BLaER1 treated with 17β-estradiol and CSF1 and Interleukin-3, amounts not matched to agents 10 nM and 100 nM (cell line): Measurements from ENCODE around the gene RABGEF1.
"Not testable (repeated sequence)": the region's sequence is repeated elsewhere in the genome, so short reads cannot be mapped to it uniquely, and the experiment has no call there.

Experiments used
- H3K27ac ChIP-seq, 11 experiments: shearing (Covaris generic); formaldehyde crosslinking; 2 replicates each; pipeline ENCODE4 v1.8.1; 2022
- H3K27me3 ChIP-seq, 11 experiments: shearing (Covaris generic); formaldehyde crosslinking; 2 replicates each; pipeline ENCODE4 v1.8.1; 2022
- H3K36me3 ChIP-seq, 11 experiments: shearing (Covaris generic); formaldehyde crosslinking; 2 replicates each; pipeline ENCODE4 v1.8.1; 2022
- H3K4me1 ChIP-seq, 10 experiments: shearing (Covaris generic); formaldehyde crosslinking; 2 replicates each; pipeline ENCODE4 v1.8.1; 2022
- H3K4me2 ChIP-seq, 11 experiments: shearing (Covaris generic); formaldehyde crosslinking; 2 replicates each; pipeline ENCODE4 v1.8.1; 2022
- H3K4me3 ChIP-seq, 10 experiments: shearing (Covaris generic); formaldehyde crosslinking; 2 replicates each; pipeline ENCODE4 v1.8.1; 2022
- H3K9ac ChIP-seq, 11 experiments: shearing (Covaris generic); formaldehyde crosslinking; 2 replicates each; pipeline ENCODE4 v1.8.1; 2022
- H3K9me3 ChIP-seq, 11 experiments: shearing (Covaris generic); formaldehyde crosslinking; replicated peaks in 1 of 11; 2 replicates each; pipeline ENCODE4 v1.8.1; 2022
- H4K20me1 ChIP-seq, 11 experiments: shearing (Covaris generic); formaldehyde crosslinking; 2 replicates each; pipeline ENCODE4 v1.8.1; 2022
- Cebpa-rat ChIP-seq, 11 experiments: shearing (Covaris generic); IDR thresholded peaks; 2 replicates each; pipeline ENCODE4 v1.8.1; 2022

The RABGEF1 gene

GRCh38 chr7:66844552-66845378 is 104.2 kb downstream of the RABGEF1 start:
- Histone ChIP-seq H3K27ac (peak overlapping the region; percentile 88 to 95 (median 93)), H3K9me3 (no peaks in the 10 kb centered on the region), H4K20me1 (no peaks in the 10 kb centered on the region), H3K4me1 (peaks cover 15 to 58% (median 25%) of the 10 kb centered on the region in 10 experiments), H3K4me3 (peak overlapping the region; percentile 67 to 92 (median 80)), H3K27me3 (peaks cover 0 to 8% (median 0%) of the 10 kb centered on the region in 11 experiments; a peak in 2 of 22 replicates), H3K9ac (peak overlapping the region; percentile 86 to 93 (median 90)), H3K4me2 (peak overlapping the region; percentile 84 to 100 (median 92)), H3K36me3 (peaks cover 0 to 5% (median 0%) of the 10 kb centered on the region in 11 experiments; a peak in 1 of 22 replicates)
- TF ChIP-seq Cebpa-rat (IDR thresholded peaks at IDR 0.05) = no peak

GRCh38 chr7:66845379-66846095 is 105.0 kb downstream of the RABGEF1 start:
- H4K20me1 ChIP-seq = no peaks in the 10 kb centered on the region
- peak overlapping the region; percentile 67 to 92 (median 80) for H3K4me3 ChIP-seq
- peaks cover 0 to 5% (median 0%) of the 10 kb centered on the region in 11 experiments; a peak in 1 of 22 replicates for H3K36me3 ChIP-seq
- TF ChIP-seq Cebpa-rat (IDR thresholded peaks at IDR 0.05) = no peak
- peak overlapping the region; percentile 88 to 95 (median 93) for H3K27ac ChIP-seq
- H3K9me3 ChIP-seq = no peaks in the 10 kb centered on the region
- peak overlapping the region; percentile 81 to 100 (median 87) for H3K4me2 ChIP-seq
- H3K27me3 ChIP-seq = peaks cover 0 to 8% (median 0%) of the 10 kb centered on the region in 11 experiments; a peak in 2 of 22 replicates
- peaks cover 15 to 59% (median 25%) of the 10 kb centered on the region in 10 experiments for H3K4me1 ChIP-seq
- peak overlapping the region; percentile 86 to 93 (median 90) for H3K9ac ChIP-seq

- Histone ChIP-seq H3K4me2 (peak overlapping the region; percentile 81 to 100 (median 87)), H3K4me1 (peaks cover 15 to 59% (median 25%) of the 10 kb centered on the region in 10 experiments), H3K4me3 (peak overlapping the region in 5 of 10 experiments; percentile 73 to 92 (median 83); a peak in 8 of 20 replicates), H3K9ac (peak overlapping the region in 7 of 11 experiments; percentile 86 to 93 (median 91); a peak in 8 of 22 replicates), H3K27ac (peak overlapping the region in 9 of 11 experiments; percentile 90 to 95 (median 93); a peak in 14 of 22 replicates)
- H3K36me3 ChIP-seq, H4K20me1 ChIP-seq, H3K9me3 ChIP-seq, H3K27me3 ChIP-seq: not testable (repeated sequence)
Observed at GRCh38 chr7:66846096-66846445, 105.5 kb downstream of the RABGEF1 start.

GRCh38 chr7:66847523-66847855 is 107.0 kb downstream of the RABGEF1 start:
- Histone ChIP-seq H3K4me1 (peaks cover 15 to 59% (median 25%) of the 10 kb centered on the region in 10 experiments), H3K4me2 (peak overlapping the region in 2 of 11 experiments; percentile 18 to 84; a peak in 1 of 22 replicates), H3K27ac (peak overlapping the region in 3 of 11 experiments; percentile 68 to 80 (median 72); a peak in 6 of 22 replicates), H3K36me3 (peaks cover 0 to 13% (median 0%) of the 10 kb centered on the region in 11 experiments; a peak in 1 of 22 replicates)
- not testable (repeated sequence) for H3K4me3 ChIP-seq, H3K9ac ChIP-seq, H3K27me3 ChIP-seq, H3K9me3 ChIP-seq, H4K20me1 ChIP-seq

- Histone ChIP-seq H4K20me1 (no peaks in the 10 kb centered on the region), H3K4me1 (peaks cover 15 to 53% (median 25%) of the 10 kb centered on the region in 10 experiments), H3K4me2 (peak overlapping the region in 6 of 11 experiments; percentile 35 to 84 (median 58); a peak in 10 of 22 replicates), H3K27me3 (peaks cover 0 to 8% (median 0%) of the 10 kb centered on the region in 11 experiments; a peak in 2 of 22 replicates), H3K27ac (peak overlapping the region in 10 of 11 experiments; percentile 13 to 80 (median 46); a peak in 12 of 22 replicates), H3K36me3 (peaks cover 0 to 13% (median 0%) of the 10 kb centered on the region in 11 experiments; a peak in 2 of 22 replicates), H3K9ac (peak overlapping the region in 4 of 11 experiments; percentile 11 to 59 (median 51); a peak in 5 of 22 replicates), H3K9me3 (no peaks in the 10 kb centered on the region), H3K4me3 (no peak overlapping the region)
- no peak for TF ChIP-seq Cebpa-rat (IDR thresholded peaks at IDR 0.05)
Observed at GRCh38 chr7:66847879-66848790, 107.6 kb downstream of the RABGEF1 start.

- Histone ChIP-seq H3K4me1 (no peaks in the 10 kb centered on the region), H4K20me1 (no peaks in the 10 kb centered on the region), H3K27me3 (no peaks in the 10 kb centered on the region), H3K4me2 (no peak overlapping the region), H3K36me3 (peaks cover 43 to 79% (median 54%) of the 10 kb centered on the region in 11 experiments), H3K4me3 (no peak overlapping the region), H3K9ac (no peak overlapping the region), H3K9me3 (no peaks in the 10 kb centered on the region), H3K27ac (no peak overlapping the region)
- no peak for TF ChIP-seq Cebpa-rat (IDR thresholded peaks at IDR 0.05)
Observed at GRCh38 chr7:66859339-66859738, 118.8 kb downstream of the RABGEF1 start.

- Histone ChIP-seq H3K27me3 (no peaks in the 10 kb centered on the region), H3K27ac (no peak overlapping the region), H3K9me3 (no peaks in the 10 kb centered on the region), H4K20me1 (no peaks in the 10 kb centered on the region), H3K4me1 (no peaks in the 10 kb centered on the region), H3K36me3 (peaks cover 48 to 85% (median 58%) of the 10 kb centered on the region in 11 experiments), H3K4me3 (no peak overlapping the region), H3K4me2 (no peak overlapping the region), H3K9ac (no peak overlapping the region)
- TF ChIP-seq Cebpa-rat (IDR thresholded peaks at IDR 0.05) = no peak
Observed at GRCh38 chr7:66859794-66860645, 119.5 kb downstream of the RABGEF1 start.

GRCh38 chr7:66860767-66861166 is 120.2 kb downstream of the RABGEF1 start:
- H3K27me3 ChIP-seq = no peaks in the 10 kb centered on the region
- H4K20me1 ChIP-seq = no peaks in the 10 kb centered on the region
- no peak overlapping the region for H3K4me3 ChIP-seq
- H3K9me3 ChIP-seq = no peaks in the 10 kb centered on the region; a peak in 1 of 22 replicates
- H3K4me2 ChIP-seq = no peak overlapping the region
- no peak overlapping the region for H3K9ac ChIP-seq
- TF ChIP-seq Cebpa-rat (IDR thresholded peaks at IDR 0.05) = no peak
- H3K4me1 ChIP-seq = no peaks in the 10 kb centered on the region
- H3K27ac ChIP-seq = no peak overlapping the region
- H3K36me3 ChIP-seq = peaks cover 48 to 85% (median 58%) of the 10 kb centered on the region in 11 experiments
